ENCODE results near the gene ZNF548. TPM values are rescaled to one million over a fixed set of nuclear protein-coding genes. Genes with fewer than 3 reads are reported as not detected.

Gene ZNF548
- total RNA-seq, 4 donors from 2014 or later, result 4.2 to 13.1 (median 8.2) TPM

DNA sequence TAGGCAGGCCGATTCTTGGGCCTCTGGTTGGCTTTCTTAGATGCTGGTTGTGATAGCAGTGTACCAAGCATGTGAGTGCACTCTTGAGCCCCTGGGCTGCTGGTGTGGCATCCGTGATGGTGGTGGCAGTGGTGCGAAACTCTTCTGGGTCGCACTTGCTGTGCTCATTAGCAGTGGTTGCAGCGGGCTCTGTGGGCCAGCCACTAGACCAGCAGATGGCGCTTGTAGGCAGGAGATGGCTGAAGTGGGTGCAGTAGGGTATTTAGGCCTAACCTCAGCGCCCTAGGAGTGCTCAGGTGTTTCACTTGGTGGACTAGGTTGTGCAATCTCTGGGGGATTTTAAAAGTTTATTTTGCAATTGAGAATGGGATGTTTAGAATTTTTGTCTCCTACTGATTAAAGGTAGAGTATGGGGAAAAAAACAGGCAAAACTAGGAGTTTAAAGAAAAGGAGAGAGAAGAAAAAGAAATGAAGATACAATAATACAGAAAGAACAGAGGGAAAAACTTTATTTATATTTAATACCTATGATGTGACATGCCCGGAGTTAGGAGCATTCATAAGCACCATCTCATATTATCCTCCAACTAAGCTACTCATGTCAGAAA lies 17.0 kb downstream of the ZNF548 start:
- in situ Hi-C loops (cut with MboI; ENCODE audit: low pct_ligation_motif_present in 1 of 4, low pct_unique_long_range_greater_than_20kb in 1 of 4, low sequenced_read_pairs in 3 of 4) (no loop called here), intact Hi-C loops (cut with DNase I; ENCODE audit: low total_unique reads) (no loop called here)
- no peak overlapping the region for H3K4me3 ChIP-seq
- peak; percentile 54 for DNase-seq
- no peak overlapping the region for H3K27ac ChIP-seq
- peaks cover 2 to 7% (median 5%) of the 10 kb centered on the region in 4 donors for H3K4me1 ChIP-seq
- WGBS, 2 donors (ENCODE audit: low coverage in 1 of 2), result 30 to 44% methylated on average over 1 to 8 of the region's 8 CpGs
- H3K27me3 ChIP-seq, result no peaks in the 10 kb centered on the region
- peaks cover 0 to 1% (median 0%) of the 10 kb centered on the region in 4 donors for H3K36me3 ChIP-seq
- no peak for TF ChIP-seq POLR2AphosphoS5 (IDR thresholded peaks at IDR 0.05)
- TF ChIP-seq, protein P1, sequence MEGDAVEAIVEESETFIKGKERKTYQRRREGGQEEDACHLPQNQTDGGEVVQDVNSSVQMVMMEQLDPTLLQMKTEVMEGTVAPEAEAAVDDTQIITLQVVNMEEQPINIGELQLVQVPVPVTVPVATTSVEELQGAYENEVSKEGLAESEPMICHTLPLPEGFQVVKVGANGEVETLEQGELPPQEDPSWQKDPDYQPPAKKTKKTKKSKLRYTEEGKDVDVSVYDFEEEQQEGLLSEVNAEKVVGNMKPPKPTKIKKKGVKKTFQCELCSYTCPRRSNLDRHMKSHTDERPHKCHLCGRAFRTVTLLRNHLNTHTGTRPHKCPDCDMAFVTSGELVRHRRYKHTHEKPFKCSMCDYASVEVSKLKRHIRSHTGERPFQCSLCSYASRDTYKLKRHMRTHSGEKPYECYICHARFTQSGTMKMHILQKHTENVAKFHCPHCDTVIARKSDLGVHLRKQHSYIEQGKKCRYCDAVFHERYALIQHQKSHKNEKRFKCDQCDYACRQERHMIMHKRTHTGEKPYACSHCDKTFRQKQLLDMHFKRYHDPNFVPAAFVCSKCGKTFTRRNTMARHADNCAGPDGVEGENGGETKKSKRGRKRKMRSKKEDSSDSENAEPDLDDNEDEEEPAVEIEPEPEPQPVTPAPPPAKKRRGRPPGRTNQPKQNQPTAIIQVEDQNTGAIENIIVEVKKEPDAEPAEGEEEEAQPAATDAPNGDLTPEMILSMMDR (IDR thresholded peaks at IDR 0.05), result peak; percentile 35 to 50 (median 44)
- H3K9me3 ChIP-seq, result no peaks in the 10 kb centered on the region

DNA sequence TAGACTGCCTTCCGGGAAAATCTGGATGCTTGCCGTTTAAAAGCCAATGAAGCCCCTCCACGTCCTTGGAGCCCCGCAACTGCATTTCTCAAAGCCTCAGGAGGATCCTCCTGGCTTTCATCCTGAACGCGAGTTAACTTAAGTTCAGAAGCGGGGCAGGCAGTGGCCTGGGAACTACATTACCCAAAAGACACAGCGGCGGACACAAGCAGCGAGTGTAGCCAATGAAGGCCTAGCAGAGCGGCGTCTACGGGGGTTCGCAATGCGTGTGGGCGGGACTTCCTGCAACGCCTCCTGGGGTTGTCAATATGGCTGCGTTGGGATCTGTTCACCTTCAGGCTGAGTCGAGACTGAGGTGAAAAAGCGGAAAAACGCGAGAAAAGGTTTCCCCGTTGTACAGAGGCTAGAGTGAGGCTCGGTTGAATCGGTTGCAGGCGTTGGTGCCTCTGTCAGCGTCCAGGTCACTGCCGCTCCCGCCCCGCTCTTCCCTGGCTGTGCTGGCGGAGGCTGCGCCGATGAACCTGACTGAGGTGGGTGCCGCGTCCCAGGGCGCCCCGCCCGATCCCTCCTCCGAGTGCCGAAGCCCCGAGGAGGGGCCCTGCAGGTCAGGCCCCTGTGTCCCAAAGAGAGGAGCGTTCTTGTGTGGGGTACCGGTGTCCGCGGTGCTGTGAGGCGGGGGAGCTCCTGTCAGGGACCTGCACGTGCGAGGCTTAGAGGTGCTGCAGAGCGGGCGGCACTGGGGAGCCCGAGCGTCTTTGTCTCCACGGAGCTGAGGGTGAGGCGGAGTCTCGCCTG lies 21.4 kb downstream of the ZNF548 start, which contains the start of gene ZNF17:
TSS of gene ZNF17 (plus strand) at position 285 of the 795 bp plus-strand sequence. CDS start 2,455 bp downstream, outside the sequence.
- peak within 1 kb of the TSS; percentile 76 to 98 (median 93) for H3K4me3 ChIP-seq
- intact Hi-C loops (cut with DNase I; ENCODE audit: low total_unique reads) (no loop called here), in situ Hi-C loops (cut with MboI; ENCODE audit: low pct_ligation_motif_present in 1 of 4, low pct_unique_long_range_greater_than_20kb in 1 of 4, low sequenced_read_pairs in 3 of 4) (no loop called here)
- H3K36me3 ChIP-seq, result peaks cover 0 to 17% (median 8%) of the 10 kb centered on the region in 4 donors
- H3K4me1 ChIP-seq, result peaks cover 9 to 18% (median 12%) of the 10 kb centered on the region in 4 donors
- no peaks in the 10 kb centered on the region for H3K27me3 ChIP-seq
- TF ChIP-seq EP300 (IDR thresholded peaks at IDR 0.05; ENCODE audit: low read depth), result no peak
- TF ChIP-seq POLR2AphosphoS5 (IDR thresholded peaks at IDR 0.05), result peak; percentile 30 to 62 (median 53)
- TF ChIP-seq POLR2A (IDR thresholded peaks at IDR 0.05), result peak; percentile 35
- TF ChIP-seq, protein P1 (IDR thresholded peaks at IDR 0.05), result no peak
- H3K27ac ChIP-seq, result peak within 1 kb of the TSS; percentile 51 to 81 (median 76)
- peak; percentile 94 for DNase-seq
- WGBS, 2 donors (ENCODE audit: low coverage in 1 of 2), result 0% methylated on average over 39 of the region's 55 CpGs; no CpG with 5 or more reads in 1 of the 2 donors
- peaks cover 0 to 7% of the 10 kb centered on the region in 2 donors for H3K9me3 ChIP-seq

DNA sequence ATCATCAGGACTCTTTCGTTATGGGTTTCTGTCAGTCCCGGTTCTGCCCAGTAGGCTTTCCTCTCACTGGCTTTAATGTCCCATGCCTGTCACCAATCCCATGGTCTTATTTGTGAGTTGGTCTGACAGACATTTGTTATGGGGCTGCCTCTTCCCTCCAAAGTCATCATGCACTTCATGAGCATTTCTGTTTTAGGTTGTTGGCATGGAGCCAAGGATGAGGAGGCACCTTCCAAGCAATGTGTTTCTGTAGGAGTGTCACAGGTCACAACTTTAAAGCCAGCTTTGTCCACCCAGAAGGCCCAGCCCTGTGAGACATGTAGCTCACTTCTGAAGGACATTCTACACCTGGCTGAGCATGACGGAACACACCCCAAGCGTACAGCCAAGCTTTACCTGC lies 29.8 kb downstream of the ZNF548 start:
- Histone ChIP-seq H3K4me1 (no peaks in the 10 kb centered on the region), H3K27ac (no peak overlapping the region), H3K4me3 (no peak overlapping the region), H3K9me3 (peaks cover 19 to 78% of the 10 kb centered on the region in 2 donors), H3K27me3 (no peaks in the 10 kb centered on the region), H3K36me3 (peaks cover 9 to 67% (median 34%) of the 10 kb centered on the region in 4 donors)
- no peak for DNase-seq
- TF ChIP-seq POLR2AphosphoS5 (IDR thresholded peaks at IDR 0.05) (no peak), EP300 (IDR thresholded peaks at IDR 0.05; ENCODE audit: low read depth) (no peak), POLR2A (IDR thresholded peaks at IDR 0.05) (no peak)
- TF ChIP-seq, protein P1 (IDR thresholded peaks at IDR 0.05), result no peak
- WGBS, 2 donors (ENCODE audit: low coverage in 1 of 2), result 80 to 95% methylated on average over 1 to 4 of the region's 4 CpGs
- intact Hi-C loops (cut with DNase I; ENCODE audit: low total_unique reads), result no loop called here
- in situ Hi-C loops (cut with MboI; ENCODE audit: low pct_ligation_motif_present in 1 of 4, low pct_unique_long_range_greater_than_20kb in 1 of 4, low sequenced_read_pairs in 3 of 4), result no loop called here

DNA sequence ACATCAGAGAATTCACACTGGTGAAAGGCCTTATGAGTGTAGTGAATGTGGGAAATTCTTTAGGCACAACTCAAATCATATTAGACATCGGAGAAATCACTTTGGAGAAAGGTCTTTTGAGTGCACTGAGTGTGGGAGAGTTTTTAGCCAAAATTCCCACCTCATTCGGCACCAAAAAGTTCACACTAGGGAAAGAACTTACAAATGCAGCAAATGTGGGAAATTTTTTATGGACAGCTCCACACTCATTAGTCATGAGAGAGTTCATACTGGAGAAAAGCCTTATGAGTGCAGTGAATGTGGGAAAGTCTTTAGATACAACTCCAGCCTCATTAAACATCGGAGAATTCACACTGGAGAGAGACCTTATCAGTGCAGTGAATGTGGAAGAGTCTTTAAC lies 31.4 kb downstream of the ZNF548 start:
- H3K36me3 ChIP-seq, result peaks cover 9 to 54% (median 30%) of the 10 kb centered on the region in 4 donors
- H3K9me3 ChIP-seq, result peaks cover 19 to 73% of the 10 kb centered on the region in 2 donors
- no peaks in the 10 kb centered on the region for H3K4me1 ChIP-seq
- TF ChIP-seq POLR2AphosphoS5 (IDR thresholded peaks at IDR 0.05) (no peak), POLR2A (IDR thresholded peaks at IDR 0.05) (no peak), EP300 (IDR thresholded peaks at IDR 0.05; ENCODE audit: low read depth) (no peak)
- TF ChIP-seq, protein P1 (IDR thresholded peaks at IDR 0.05), result no peak
- no peak overlapping the region for H3K4me3 ChIP-seq
- in situ Hi-C loops (cut with MboI; ENCODE audit: low pct_ligation_motif_present in 1 of 4, low pct_unique_long_range_greater_than_20kb in 1 of 4, low sequenced_read_pairs in 3 of 4), result no loop called here
- WGBS, 2 donors (ENCODE audit: low coverage in 1 of 2), result 92 to 96% methylated on average over 3 of the region's 3 CpGs
- H3K27ac ChIP-seq, result no peak overlapping the region
- intact Hi-C loops (cut with DNase I; ENCODE audit: low total_unique reads), result no loop called here
- DNase-seq, result no peak
- H3K27me3 ChIP-seq, result no peaks in the 10 kb centered on the region
